ENCODE measurements around the gene DGKB. TPM values are rescaled to one million over a fixed set of nuclear protein-coding genes. Genes with fewer than 3 reads are reported as not detected.

Gene DGKB
- total RNA-seq, 1 experiment from 2014 or later, result not detected

DNA sequence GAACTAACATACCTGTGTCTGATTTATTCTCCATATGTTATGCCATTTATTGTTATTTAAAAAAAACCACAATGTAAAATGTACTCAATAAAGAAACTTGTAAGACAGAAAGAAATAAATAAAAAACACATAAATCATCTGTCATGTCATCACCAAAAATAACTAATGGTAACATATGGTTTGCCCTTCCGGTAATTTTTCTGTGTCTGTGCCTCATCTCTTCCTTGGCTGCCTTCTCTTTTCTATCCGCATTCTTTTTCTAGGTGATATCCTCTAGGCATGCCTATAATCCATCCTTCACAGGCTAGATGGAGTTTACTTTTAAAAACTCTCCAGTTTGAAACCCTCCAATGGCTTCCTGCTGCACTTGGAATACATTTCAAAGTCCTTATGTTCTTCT lies 609.1 kb downstream of the DGKB start:
- intact Hi-C loops (cut with micrococcal nuclease; ENCODE audit: unreplicated experiment), result no loop called here
- no TSS peak for BruUV-seq (replicated peaks)
- no peak for TF ChIP-seq EZH2 (IDR thresholded peaks at IDR 0.05; ENCODE audit: borderline replicate concordance, low read depth, low read length, poor library complexity, severe bottlenecking)
- TF ChIP-seq, protein P1, sequence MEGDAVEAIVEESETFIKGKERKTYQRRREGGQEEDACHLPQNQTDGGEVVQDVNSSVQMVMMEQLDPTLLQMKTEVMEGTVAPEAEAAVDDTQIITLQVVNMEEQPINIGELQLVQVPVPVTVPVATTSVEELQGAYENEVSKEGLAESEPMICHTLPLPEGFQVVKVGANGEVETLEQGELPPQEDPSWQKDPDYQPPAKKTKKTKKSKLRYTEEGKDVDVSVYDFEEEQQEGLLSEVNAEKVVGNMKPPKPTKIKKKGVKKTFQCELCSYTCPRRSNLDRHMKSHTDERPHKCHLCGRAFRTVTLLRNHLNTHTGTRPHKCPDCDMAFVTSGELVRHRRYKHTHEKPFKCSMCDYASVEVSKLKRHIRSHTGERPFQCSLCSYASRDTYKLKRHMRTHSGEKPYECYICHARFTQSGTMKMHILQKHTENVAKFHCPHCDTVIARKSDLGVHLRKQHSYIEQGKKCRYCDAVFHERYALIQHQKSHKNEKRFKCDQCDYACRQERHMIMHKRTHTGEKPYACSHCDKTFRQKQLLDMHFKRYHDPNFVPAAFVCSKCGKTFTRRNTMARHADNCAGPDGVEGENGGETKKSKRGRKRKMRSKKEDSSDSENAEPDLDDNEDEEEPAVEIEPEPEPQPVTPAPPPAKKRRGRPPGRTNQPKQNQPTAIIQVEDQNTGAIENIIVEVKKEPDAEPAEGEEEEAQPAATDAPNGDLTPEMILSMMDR (conservative IDR thresholded peaks at IDR 0.05; ENCODE audit: low read depth, low read length), result no peak
- no peak for DNase-seq (ENCODE audit: low spot score)
- CTCF ChIA-PET, result no interaction called here
- no peak overlapping the region for H3K27ac ChIP-seq (ENCODE audit: low read depth, low read length, poor library complexity, severe bottlenecking)
- H3K4me1 ChIP-seq (ENCODE audit: insufficient read depth, low read length, poor library complexity, severe bottlenecking), result no peaks in the 10 kb centered on the region
- no peaks in the 10 kb centered on the region for H3K36me3 ChIP-seq (ENCODE audit: insufficient read depth, low read length, poor library complexity, severe bottlenecking)
- no peaks in the 10 kb centered on the region for H3K9me3 ChIP-seq (ENCODE audit: low read depth, low read length, poor library complexity, severe bottlenecking)
- POLR2A ChIA-PET (ENCODE audit: low non-redundant PET), result no interaction called here
- H3K27me3 ChIP-seq (replicated peaks; ENCODE audit: insufficient read depth, low read depth, low read length, poor library complexity), result no peaks in the 10 kb centered on the region
- no peak overlapping the region for H3K4me3 ChIP-seq (ENCODE audit: low read depth, low read length, poor library complexity, severe bottlenecking)

- Histone ChIP-seq H3K36me3 (ENCODE audit: insufficient read depth, low read length, poor library complexity, severe bottlenecking) (no peaks in the 10 kb centered on the region), H3K4me1 (ENCODE audit: insufficient read depth, low read length, poor library complexity, severe bottlenecking) (no peaks in the 10 kb centered on the region), H3K9me3 (ENCODE audit: low read depth, low read length, poor library complexity, severe bottlenecking) (no peaks in the 10 kb centered on the region), H3K27ac (ENCODE audit: low read depth, low read length, poor library complexity, severe bottlenecking) (no peak overlapping the region), H3K27me3 (replicated peaks; ENCODE audit: insufficient read depth, low read depth, low read length, poor library complexity) (no peaks in the 10 kb centered on the region), H3K4me3 (ENCODE audit: low read depth, low read length, poor library complexity, severe bottlenecking) (no peak overlapping the region)
- ChIA-PET POLR2A (ENCODE audit: low non-redundant PET) (no interaction called here), CTCF (no interaction called here)
- TF ChIP-seq, protein P1 (conservative IDR thresholded peaks at IDR 0.05; ENCODE audit: low read depth, low read length), result no peak
- TF ChIP-seq EZH2 (IDR thresholded peaks at IDR 0.05; ENCODE audit: borderline replicate concordance, low read depth, low read length, poor library complexity, severe bottlenecking), result no peak
- BruUV-seq (replicated peaks), result no TSS peak
- DNase-seq (ENCODE audit: low spot score), result no peak
- intact Hi-C loops (cut with micrococcal nuclease; ENCODE audit: unreplicated experiment), result no loop called here
These were observed 609.8 kb downstream of the DGKB start for GRCh38 chr7:14292737-14293136.

DNA sequence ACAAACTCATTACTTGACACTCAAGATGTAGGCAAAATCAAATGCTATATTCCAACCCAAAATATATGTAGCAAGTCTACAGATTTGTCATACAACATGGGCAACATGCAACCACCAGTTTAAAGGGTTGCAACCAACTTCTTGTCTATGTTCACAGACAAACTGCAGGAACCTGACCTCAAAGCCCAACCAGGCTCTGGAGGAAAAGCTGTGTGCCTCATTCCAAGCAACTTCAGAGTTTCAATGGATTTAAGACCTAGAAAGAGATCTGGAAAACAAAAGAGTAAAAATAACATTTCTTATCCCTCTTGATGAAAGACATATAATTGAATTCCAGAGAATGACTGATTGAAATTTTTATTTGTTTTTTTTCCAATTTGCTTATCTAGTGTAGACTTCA lies 612.6 kb downstream of the DGKB start:
- BruUV-seq (replicated peaks), result no TSS peak
- no peak for TF ChIP-seq EZH2 (IDR thresholded peaks at IDR 0.05; ENCODE audit: borderline replicate concordance, low read depth, low read length, poor library complexity, severe bottlenecking)
- TF ChIP-seq, protein P1 (conservative IDR thresholded peaks at IDR 0.05; ENCODE audit: low read depth, low read length), result no peak
- Histone ChIP-seq H3K36me3 (ENCODE audit: insufficient read depth, low read length, poor library complexity, severe bottlenecking) (no peaks in the 10 kb centered on the region), H3K27ac (ENCODE audit: low read depth, low read length, poor library complexity, severe bottlenecking) (no peak overlapping the region), H3K4me1 (ENCODE audit: insufficient read depth, low read length, poor library complexity, severe bottlenecking) (no peaks in the 10 kb centered on the region), H3K27me3 (replicated peaks; ENCODE audit: insufficient read depth, low read depth, low read length, poor library complexity) (no peaks in the 10 kb centered on the region), H3K9me3 (ENCODE audit: low read depth, low read length, poor library complexity, severe bottlenecking) (no peaks in the 10 kb centered on the region), H3K4me3 (ENCODE audit: low read depth, low read length, poor library complexity, severe bottlenecking) (no peak overlapping the region)
- no peak for DNase-seq (ENCODE audit: low spot score)
- ChIA-PET CTCF (no interaction called here), POLR2A (ENCODE audit: low non-redundant PET) (no interaction called here)
- intact Hi-C loops (cut with micrococcal nuclease; ENCODE audit: unreplicated experiment), result no loop called here
